ENCODE measurements around the gene ARHGAP40. TPM values are rescaled to one million over a fixed set of nuclear protein-coding genes. Genes with fewer than 3 reads are reported as not detected.

The ARHGAP40 gene
- total and polyA plus RNA-seq, 7 experiments from 2014 or later = not detected

DNA sequence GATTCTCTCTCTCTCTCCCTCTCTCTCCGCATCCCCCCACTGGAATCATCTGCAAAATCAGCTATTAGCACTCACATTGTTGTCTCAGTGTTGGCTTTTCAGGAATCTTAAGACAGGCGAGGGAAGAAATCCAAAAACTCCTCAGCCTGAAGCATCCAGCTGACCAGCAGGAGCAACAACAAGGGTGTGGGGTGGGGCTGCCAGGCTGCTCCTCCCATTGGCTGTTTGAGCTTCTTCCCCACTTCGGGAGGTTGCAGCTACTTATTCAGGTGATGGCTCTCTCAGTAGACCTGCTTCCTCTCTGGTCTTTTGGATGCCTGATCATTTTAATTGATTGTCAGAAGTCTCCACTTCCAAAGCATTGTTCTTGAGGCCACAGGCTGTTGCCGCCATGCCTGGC is 98.5 kb downstream of the ARHGAP40 start:
- Mint-ChIP-seq H3K9me3 (peaks cover 0 to 3% (median 0%) of the 10 kb centered on the region in 11 donors), H3K36me3 (no peaks in the 10 kb centered on the region), H3K4me3 (no peak overlapping the region), H3K27ac (no peak overlapping the region), H3K4me1 (no peaks in the 10 kb centered on the region), H3K27me3 (peaks cover 10 to 42% (median 28%) of the 10 kb centered on the region in 5 donors)
- Histone ChIP-seq H3K27ac (ENCODE audit: low read depth, low read length) (no peak overlapping the region), H3K4me1 (ENCODE audit: control insufficient read depth in 2 of 2, insufficient read depth in 2 of 2, low read length in 2 of 2) (no peaks in the 10 kb centered on the region), H3K9me3 (ENCODE audit: control insufficient read depth in 2 of 3, low read length in 3 of 3) (no peaks in the 10 kb centered on the region), H3K27me3 (ENCODE audit: control insufficient read depth in 2 of 2, insufficient read depth in 2 of 2, low read length in 2 of 2) (no peaks in the 10 kb centered on the region), H3K4me3 (ENCODE audit: low read length) (no peak overlapping the region), H3K36me3 (ENCODE audit: control insufficient read depth in 2 of 3, insufficient read depth in 3 of 3, low read length in 3 of 3) (no peaks in the 10 kb centered on the region)
- CTCF ChIA-PET = no interaction called here
- intact Hi-C loops (cut with micrococcal nuclease) = no loop called here
- POLR2A ChIA-PET = interaction anchor here (0.7 kb wide), 1 partner anchor 88 kb away, joined by 3 read pairs; no protein-coding TSS in a partner anchor
- no peak for ATAC-seq
- no peak for DNase-seq

Other genes with a start within 250 kb of the ARHGAP40 start
- gene SNHG17, start 166.5 kb upstream of the ARHGAP40 start, total RNA-seq = 100 to 1,000 TPM in 1 of 5 experiments, 10 to 100 TPM in 4; 43.9 to 102 (median 52.4) TPM
- 100 to 1,000 TPM in 1 of 2 donors, 10 to 100 TPM in 1; 40.2 to 141 TPM for gene SNHG17, start 166.5 kb upstream of the ARHGAP40 start, polyA plus RNA-seq
- gene RALGAPB, start 129.0 kb upstream of the ARHGAP40 start, total RNA-seq = 10 to 100 TPM; 36.8 to 50.4 (median 41.8) TPM
- gene RALGAPB, start 129.0 kb upstream of the ARHGAP40 start, polyA plus RNA-seq = 10 to 100 TPM; 10.8 to 14.7 TPM
- under 1 TPM in 1 of 5 experiments, not detected in 4; 0.65 TPM for gene ADIG, start 20.6 kb upstream of the ARHGAP40 start, total RNA-seq
- not detected for gene ADIG, start 20.6 kb upstream of the ARHGAP40 start, polyA plus RNA-seq
- gene SLC32A1, start 122.7 kb downstream of the ARHGAP40 start, total RNA-seq = under 1 TPM in 2 of 5 experiments, not detected in 3; 0.19 to 0.24 TPM
- gene SLC32A1, start 122.7 kb downstream of the ARHGAP40 start, polyA plus RNA-seq = not detected
- 10 to 100 TPM in 4 of 5 experiments, 1 to 10 TPM in 1; 8.9 to 20.8 (median 15.2) TPM for gene ACTR5, start 146.7 kb downstream of the ARHGAP40 start, total RNA-seq
- 10 to 100 TPM; 11.3 to 15.1 TPM for gene ACTR5, start 146.7 kb downstream of the ARHGAP40 start, polyA plus RNA-seq
- gene PPP1R16B, start 203.9 kb downstream of the ARHGAP40 start, total RNA-seq = 10 to 100 TPM; 20.8 to 75.4 (median 22.0) TPM
- gene PPP1R16B, start 203.9 kb downstream of the ARHGAP40 start, polyA plus RNA-seq = 10 to 100 TPM; 11.4 to 19.8 TPM

All from naive thymus-derived CD4-positive, alpha-beta T cell (primary cell).